ENCODE results near the gene COG8. TPM values are rescaled to one million over a fixed set of nuclear protein-coding genes. Genes with fewer than 3 reads are reported as not detected.

COG8 gene
- total and polyA plus RNA-seq, 2 experiments from 2014 or later: 21.4 to 79.9 TPM

GRCh38 chr16:69277413-69277812, 62.0 kb downstream of the COG8 start (continued):
- no peak for TF ChIP-seq ETS1 (IDR thresholded peaks at IDR 0.05)
- TF ChIP-seq JUNB (IDR thresholded peaks at IDR 0.05; ENCODE audit: unreplicated experiment): no peak

Other genes with a start within 250 kb of the COG8 start
- gene HAS3, start 233.9 kb downstream of the COG8 start, total RNA-seq (2014; rRNA removed; shearing (Covaris generic)): 54.9 and 56.7 TPM in 2 replicates
- gene HAS3, start 233.9 kb downstream of the COG8 start, polyA plus RNA-seq (2016; fragmentation: Nextera tagmentation; extraction: Ambion mirVana): 7.3 TPM in 2 replicates
- gene CHTF8, start 207.0 kb downstream of the COG8 start, total RNA-seq (2014; rRNA removed; shearing (Covaris generic)): 147 and 155 TPM in 2 replicates
- 24.4 and 25.5 TPM in 2 replicates for gene CHTF8, start 207.0 kb downstream of the COG8 start, polyA plus RNA-seq (2016; fragmentation: Nextera tagmentation; extraction: Ambion mirVana)
- gene UTP4, start 206.9 kb downstream of the COG8 start, total RNA-seq (2014; rRNA removed; shearing (Covaris generic)): 66.6 and 76.7 TPM in 2 replicates
- 63.2 TPM in 2 replicates for gene UTP4, start 206.9 kb downstream of the COG8 start, polyA plus RNA-seq (2016; fragmentation: Nextera tagmentation; extraction: Ambion mirVana)
- gene SNTB2, start 152.4 kb downstream of the COG8 start, total RNA-seq (2014; rRNA removed; shearing (Covaris generic)): 18.8 and 42.7 TPM in 2 replicates
- gene SNTB2, start 152.4 kb downstream of the COG8 start, polyA plus RNA-seq (2016; fragmentation: Nextera tagmentation; extraction: Ambion mirVana): 4.8 and 6.2 TPM in 2 replicates
- gene VPS4A, start 28.2 kb downstream of the COG8 start, total RNA-seq (2014; rRNA removed; shearing (Covaris generic)): 25.2 and 32.7 TPM in 2 replicates
- 28.8 and 29.1 TPM in 2 replicates for gene VPS4A, start 28.2 kb downstream of the COG8 start, polyA plus RNA-seq (2016; fragmentation: Nextera tagmentation; extraction: Ambion mirVana)
- gene PDF, start 9.0 kb downstream of the COG8 start, total RNA-seq (2014; rRNA removed; shearing (Covaris generic)): 43.4 and 48.7 TPM in 2 replicates
- 16.2 and 18.8 TPM in 2 replicates for gene PDF, start 9.0 kb downstream of the COG8 start, polyA plus RNA-seq (2016; fragmentation: Nextera tagmentation; extraction: Ambion mirVana)
- gene NIP7, start 208 bp upstream of the COG8 start, total RNA-seq (2014; rRNA removed; shearing (Covaris generic)): 30.4 and 32.7 TPM in 2 replicates
- gene NIP7, start 208 bp upstream of the COG8 start, polyA plus RNA-seq (2016; fragmentation: Nextera tagmentation; extraction: Ambion mirVana): 42.9 and 47.4 TPM in 2 replicates
- not detected in 2 replicates for gene TMED6, start 12.2 kb upstream of the COG8 start, total RNA-seq (2014; rRNA removed; shearing (Covaris generic))
- gene TMED6, start 12.2 kb upstream of the COG8 start, polyA plus RNA-seq (2016; fragmentation: Nextera tagmentation; extraction: Ambion mirVana): 0.29 and 1.3 TPM in 2 replicates
- gene TERF2, start 46.4 kb upstream of the COG8 start, total RNA-seq (2014; rRNA removed; shearing (Covaris generic)): 28.9 and 33.0 TPM in 2 replicates
- gene TERF2, start 46.4 kb upstream of the COG8 start, polyA plus RNA-seq (2016; fragmentation: Nextera tagmentation; extraction: Ambion mirVana): 10.8 and 11.4 TPM in 2 replicates
- 65.4 and 72.0 TPM in 2 replicates for gene CYB5B, start 85.1 kb upstream of the COG8 start, total RNA-seq (2014; rRNA removed; shearing (Covaris generic))
- 100 and 110 TPM in 2 replicates for gene CYB5B, start 85.1 kb upstream of the COG8 start, polyA plus RNA-seq (2016; fragmentation: Nextera tagmentation; extraction: Ambion mirVana)
- gene NFAT5, start 226.4 kb upstream of the COG8 start, total RNA-seq (2014; rRNA removed; shearing (Covaris generic)): 27.0 and 31.9 TPM in 2 replicates
- gene NFAT5, start 226.4 kb upstream of the COG8 start, polyA plus RNA-seq (2016; fragmentation: Nextera tagmentation; extraction: Ambion mirVana): 10.6 and 12.6 TPM in 2 replicates

All from GM23338 (cell line).